Panc1 (cell line): ENCODE measurements around the gene NOL9.

Source experiments
- POLR2AphosphoS5 ChIP-seq: IDR thresholded peaks from 2 replicates; pipeline ENCODE4 v1.6.1; 2012; ENCODE audit warnings: mild to moderate bottlenecking, low read depth, low read length, moderate library complexity
- SIN3A ChIP-seq: IDR thresholded peaks from 2 replicates; pipeline ENCODE4 v1.6.1; 2012; ENCODE audit warnings: low read depth, mild to moderate bottlenecking, low read length, moderate library complexity, borderline replicate concordance; ENCODE audit not compliant: insufficient read depth
- TCF7L2 ChIP-seq: IDR thresholded peaks from 2 replicates; pipeline ENCODE4 v1.6.1; 2011; ENCODE audit warnings: mild to moderate bottlenecking, low read depth, low read length, inconsistent platforms
- TF ChIP-seq, protein P1 (sequence below): fragments of 450-650 bp; IDR thresholded peaks from 2 replicates; pipeline ENCODE4 v1.5.1; 2017; ENCODE audit warnings: mild to moderate bottlenecking
- TF ChIP-seq, protein P2 (sequence below), 2 experiments: IDR thresholded peaks; 2 replicates each; pipeline ENCODE4 v1.6.1; 2011 to 2012; ENCODE audit warnings: low read depth in 2 of 2, control low read depth in 1 of 2, low read length in 1 of 2, mild to moderate bottlenecking in 1 of 2, moderate library complexity in 1 of 2; ENCODE audit not compliant: insufficient read depth in 1 of 2

DNA sequence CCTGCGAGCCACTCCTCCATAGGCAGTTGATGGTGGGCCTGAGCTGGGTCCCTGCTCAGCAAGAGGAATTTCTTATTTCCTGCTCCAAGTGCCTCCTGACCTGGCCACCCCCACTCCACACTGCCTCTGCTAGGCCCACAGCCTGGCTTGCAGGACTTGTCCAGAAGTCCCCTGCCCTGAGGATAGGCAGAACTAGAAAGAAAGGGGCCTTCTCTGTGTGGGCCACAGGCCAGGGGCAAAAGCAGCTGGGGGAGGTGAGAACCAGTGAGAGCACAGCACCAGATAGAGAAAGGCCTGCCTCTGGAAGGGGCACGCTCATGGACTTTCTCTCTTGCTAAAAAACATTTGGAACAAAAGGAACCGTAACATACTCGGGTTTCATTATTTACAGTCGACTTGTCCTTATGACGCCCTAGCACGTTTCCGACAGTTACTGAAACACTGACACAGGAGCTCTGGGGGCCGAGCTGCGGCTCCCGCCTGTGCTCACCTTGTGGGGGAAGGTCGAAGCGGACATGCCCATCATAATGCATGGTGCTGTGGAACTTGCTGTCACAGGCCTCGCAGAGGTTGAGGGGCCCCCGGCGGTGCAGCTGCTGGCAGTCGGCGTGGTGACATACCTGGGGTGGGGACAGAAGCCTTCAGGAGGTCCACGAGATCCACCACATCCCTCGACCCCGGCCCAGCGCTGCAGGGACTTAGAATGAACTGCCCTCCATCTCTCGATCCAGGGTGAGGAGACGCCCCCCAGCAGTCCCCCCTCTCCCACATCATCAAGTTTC lies 77.1 kb downstream of the NOL9 start:
- TF ChIP-seq, protein P1, sequence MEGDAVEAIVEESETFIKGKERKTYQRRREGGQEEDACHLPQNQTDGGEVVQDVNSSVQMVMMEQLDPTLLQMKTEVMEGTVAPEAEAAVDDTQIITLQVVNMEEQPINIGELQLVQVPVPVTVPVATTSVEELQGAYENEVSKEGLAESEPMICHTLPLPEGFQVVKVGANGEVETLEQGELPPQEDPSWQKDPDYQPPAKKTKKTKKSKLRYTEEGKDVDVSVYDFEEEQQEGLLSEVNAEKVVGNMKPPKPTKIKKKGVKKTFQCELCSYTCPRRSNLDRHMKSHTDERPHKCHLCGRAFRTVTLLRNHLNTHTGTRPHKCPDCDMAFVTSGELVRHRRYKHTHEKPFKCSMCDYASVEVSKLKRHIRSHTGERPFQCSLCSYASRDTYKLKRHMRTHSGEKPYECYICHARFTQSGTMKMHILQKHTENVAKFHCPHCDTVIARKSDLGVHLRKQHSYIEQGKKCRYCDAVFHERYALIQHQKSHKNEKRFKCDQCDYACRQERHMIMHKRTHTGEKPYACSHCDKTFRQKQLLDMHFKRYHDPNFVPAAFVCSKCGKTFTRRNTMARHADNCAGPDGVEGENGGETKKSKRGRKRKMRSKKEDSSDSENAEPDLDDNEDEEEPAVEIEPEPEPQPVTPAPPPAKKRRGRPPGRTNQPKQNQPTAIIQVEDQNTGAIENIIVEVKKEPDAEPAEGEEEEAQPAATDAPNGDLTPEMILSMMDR: no peak
- TF ChIP-seq, protein P2, sequence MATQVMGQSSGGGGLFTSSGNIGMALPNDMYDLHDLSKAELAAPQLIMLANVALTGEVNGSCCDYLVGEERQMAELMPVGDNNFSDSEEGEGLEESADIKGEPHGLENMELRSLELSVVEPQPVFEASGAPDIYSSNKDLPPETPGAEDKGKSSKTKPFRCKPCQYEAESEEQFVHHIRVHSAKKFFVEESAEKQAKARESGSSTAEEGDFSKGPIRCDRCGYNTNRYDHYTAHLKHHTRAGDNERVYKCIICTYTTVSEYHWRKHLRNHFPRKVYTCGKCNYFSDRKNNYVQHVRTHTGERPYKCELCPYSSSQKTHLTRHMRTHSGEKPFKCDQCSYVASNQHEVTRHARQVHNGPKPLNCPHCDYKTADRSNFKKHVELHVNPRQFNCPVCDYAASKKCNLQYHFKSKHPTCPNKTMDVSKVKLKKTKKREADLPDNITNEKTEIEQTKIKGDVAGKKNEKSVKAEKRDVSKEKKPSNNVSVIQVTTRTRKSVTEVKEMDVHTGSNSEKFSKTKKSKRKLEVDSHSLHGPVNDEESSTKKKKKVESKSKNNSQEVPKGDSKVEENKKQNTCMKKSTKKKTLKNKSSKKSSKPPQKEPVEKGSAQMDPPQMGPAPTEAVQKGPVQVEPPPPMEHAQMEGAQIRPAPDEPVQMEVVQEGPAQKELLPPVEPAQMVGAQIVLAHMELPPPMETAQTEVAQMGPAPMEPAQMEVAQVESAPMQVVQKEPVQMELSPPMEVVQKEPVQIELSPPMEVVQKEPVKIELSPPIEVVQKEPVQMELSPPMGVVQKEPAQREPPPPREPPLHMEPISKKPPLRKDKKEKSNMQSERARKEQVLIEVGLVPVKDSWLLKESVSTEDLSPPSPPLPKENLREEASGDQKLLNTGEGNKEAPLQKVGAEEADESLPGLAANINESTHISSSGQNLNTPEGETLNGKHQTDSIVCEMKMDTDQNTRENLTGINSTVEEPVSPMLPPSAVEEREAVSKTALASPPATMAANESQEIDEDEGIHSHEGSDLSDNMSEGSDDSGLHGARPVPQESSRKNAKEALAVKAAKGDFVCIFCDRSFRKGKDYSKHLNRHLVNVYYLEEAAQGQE (IDR thresholded peaks at IDR 0.05; ENCODE audit: insufficient read depth in 1 of 2, low read depth in 2 of 2, low read length in 1 of 2): no peak
- TF ChIP-seq TCF7L2 (no peak), SIN3A (no peak), POLR2AphosphoS5 (no peak)
